GM19193 (cell line): ENCODE data around the gene POU2F3.

ENCODE experiments used
- POLR2A ChIP-seq: IDR thresholded peaks from 4 replicates; pipeline ENCODE4 v1.6.1; 2011; ENCODE audit not compliant: insufficient read depth, insufficient read length; ENCODE audit errors: extremely low read depth

Gene POU2F3

GRCh38 chr11:120205596-120206161 lies 34.3 kb upstream of the POU2F3 start:
- TF ChIP-seq POLR2A: no peak

GRCh38 chr11:120207512-120207911 lies 32.4 kb upstream of the POU2F3 start:
- no peak for TF ChIP-seq POLR2A

- TF ChIP-seq POLR2A: no peak
Observed at GRCh38 chr11:120208001-120208441, 31.9 kb upstream of the POU2F3 start.

- no peak for TF ChIP-seq POLR2A
Observed at GRCh38 chr11:120208777-120209176, 31.2 kb upstream of the POU2F3 start.

- no peak for TF ChIP-seq POLR2A
Observed at GRCh38 chr11:120209746-120210625, 30.0 kb upstream of the POU2F3 start.

GRCh38 chr11:120210626-120211521 lies 29.1 kb upstream of the POU2F3 start, which contains the start of gene OAF:
Gene OAF, plus strand, starts transcription at chr11:120211032. Its CDS starts 248 bp downstream, at chr11:120211280.
- TF ChIP-seq POLR2A: peak; percentile 47

GRCh38 chr11:120211522-120212258 lies 28.2 kb upstream of the POU2F3 start:
- no peak for TF ChIP-seq POLR2A

GRCh38 chr11:120212259-120212878 lies 27.6 kb upstream of the POU2F3 start:
- TF ChIP-seq POLR2A: no peak

- no peak for TF ChIP-seq POLR2A
Observed at GRCh38 chr11:120212926-120213325, 27.0 kb upstream of the POU2F3 start.

- no peak for TF ChIP-seq POLR2A
Observed at GRCh38 chr11:120214581-120214980, 25.4 kb upstream of the POU2F3 start.

GRCh38 chr11:120215634-120216033 lies 24.3 kb upstream of the POU2F3 start:
- TF ChIP-seq POLR2A: no peak

- TF ChIP-seq POLR2A: no peak
Observed at GRCh38 chr11:120216426-120217102, 23.4 kb upstream of the POU2F3 start.

- no peak for TF ChIP-seq POLR2A
Observed at GRCh38 chr11:120217526-120217925, 22.4 kb upstream of the POU2F3 start.
